ENCODE results near the gene KLRB1.
"Not testable (repeated sequence)": the region's sequence is repeated elsewhere in the genome, so short reads cannot be mapped to it uniquely, and the experiment has no call there.

GRCh38 chr12:9618906-9619305 is 11.2 kb upstream of the KLRB1 start:
- not testable (repeated sequence) for TF ChIP-seq CTCF (optimal IDR thresholded peaks at IDR 0.05 in 1 of 3, IDR thresholded peaks at IDR 0.05 in 1 of 3, conservative IDR thresholded peaks at IDR 0.05 in 1 of 3; ENCODE audit: extremely low read depth in 1 of 3, insufficient read depth in 2 of 3, low read length in 3 of 3); EZH2 (IDR thresholded peaks at IDR 0.05; ENCODE audit: low read length)
